Measurements from ENCODE around the gene MS4A6A. TPM values are rescaled to one million over a fixed set of nuclear protein-coding genes. Genes with fewer than 3 reads are reported as not detected.

Gene MS4A6A
- total RNA-seq, 6 experiments from 2014 or later = 42.4 to 98.5 (median 61.5) TPM

DNA sequence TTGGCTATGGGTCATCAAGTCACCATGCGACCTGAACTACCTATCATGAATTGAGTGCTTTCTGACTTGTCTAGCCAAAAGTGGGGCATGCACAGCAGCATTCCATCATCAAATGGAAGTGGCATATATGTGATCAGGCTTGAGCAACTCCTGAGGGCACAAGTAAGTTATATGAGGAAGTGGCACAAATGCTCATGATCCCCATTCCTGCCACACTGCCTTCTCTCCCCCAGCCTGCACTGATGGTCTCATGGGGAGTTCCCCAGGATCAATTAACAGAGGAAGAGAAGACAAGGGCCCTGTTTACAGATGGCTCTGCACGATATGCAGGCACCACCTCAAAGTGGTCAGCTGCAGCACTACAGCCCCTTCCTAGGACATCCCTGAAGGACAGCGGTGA is 38.3 kb upstream of the MS4A6A start:
- intact Hi-C loops (cut with DNase I) = no loop called here
- no peaks in the 10 kb centered on the region for H3K4me1 ChIP-seq
- TF ChIP-seq, protein P1, sequence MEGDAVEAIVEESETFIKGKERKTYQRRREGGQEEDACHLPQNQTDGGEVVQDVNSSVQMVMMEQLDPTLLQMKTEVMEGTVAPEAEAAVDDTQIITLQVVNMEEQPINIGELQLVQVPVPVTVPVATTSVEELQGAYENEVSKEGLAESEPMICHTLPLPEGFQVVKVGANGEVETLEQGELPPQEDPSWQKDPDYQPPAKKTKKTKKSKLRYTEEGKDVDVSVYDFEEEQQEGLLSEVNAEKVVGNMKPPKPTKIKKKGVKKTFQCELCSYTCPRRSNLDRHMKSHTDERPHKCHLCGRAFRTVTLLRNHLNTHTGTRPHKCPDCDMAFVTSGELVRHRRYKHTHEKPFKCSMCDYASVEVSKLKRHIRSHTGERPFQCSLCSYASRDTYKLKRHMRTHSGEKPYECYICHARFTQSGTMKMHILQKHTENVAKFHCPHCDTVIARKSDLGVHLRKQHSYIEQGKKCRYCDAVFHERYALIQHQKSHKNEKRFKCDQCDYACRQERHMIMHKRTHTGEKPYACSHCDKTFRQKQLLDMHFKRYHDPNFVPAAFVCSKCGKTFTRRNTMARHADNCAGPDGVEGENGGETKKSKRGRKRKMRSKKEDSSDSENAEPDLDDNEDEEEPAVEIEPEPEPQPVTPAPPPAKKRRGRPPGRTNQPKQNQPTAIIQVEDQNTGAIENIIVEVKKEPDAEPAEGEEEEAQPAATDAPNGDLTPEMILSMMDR (IDR thresholded peaks at IDR 0.05) = no peak
- no peak for TF ChIP-seq POLR2A (IDR thresholded peaks at IDR 0.05)
- no peaks in the 10 kb centered on the region for H3K9me3 ChIP-seq
- H3K4me3 ChIP-seq = no peak overlapping the region
- no peak overlapping the region for H3K27ac ChIP-seq
- 100% methylated on average over 1 of the region's 3 CpGs for WGBS (ENCODE audit: insufficient coverage, low coverage, low lambda C conversion rate, missing lambda C conversion rate)
- DNase-seq = no peak
- no peaks in the 10 kb centered on the region for H3K36me3 ChIP-seq
- no peak for ATAC-seq
- no peaks in the 10 kb centered on the region for H3K27me3 ChIP-seq

DNA sequence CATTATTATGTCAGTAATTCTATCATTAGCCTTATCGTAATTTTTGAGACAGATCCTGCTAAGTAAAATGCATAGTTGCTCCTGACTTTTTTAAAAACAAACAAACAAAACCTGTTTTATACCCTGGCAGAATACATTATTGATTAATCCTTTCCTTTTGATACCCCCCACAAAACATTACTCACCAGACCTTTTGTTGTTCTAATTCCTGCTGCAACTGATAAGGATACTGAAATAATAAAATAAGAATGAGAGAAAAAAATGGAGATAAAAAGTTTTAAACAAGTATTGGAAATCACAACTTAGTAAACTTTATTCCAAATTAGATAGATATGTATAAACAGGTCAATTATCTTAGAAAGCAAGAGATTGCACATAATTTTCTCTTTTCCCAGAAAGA is 31.5 kb upstream of the MS4A6A start:
- no peak for ATAC-seq
- intact Hi-C loops (cut with DNase I) = no loop called here

DNA sequence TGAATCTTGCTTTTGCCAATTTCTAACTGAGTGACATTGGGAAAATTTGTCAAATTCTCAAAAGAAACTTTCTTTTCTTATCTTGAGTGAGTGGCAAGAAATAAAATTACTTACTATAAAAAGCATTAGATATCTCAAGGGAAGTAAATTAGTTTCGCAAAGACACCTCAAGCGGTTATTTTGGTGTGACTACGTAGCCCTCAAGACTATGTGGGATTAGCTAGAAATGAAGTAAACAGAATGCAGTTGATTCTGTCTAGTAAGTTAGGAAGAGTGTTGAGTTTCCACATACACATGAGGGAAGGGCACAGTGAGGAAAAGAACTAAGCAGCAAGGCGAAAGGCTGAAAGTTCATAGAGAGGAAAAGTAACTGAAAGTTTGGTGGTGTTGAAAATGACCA is 28.3 kb upstream of the MS4A6A start:
- Histone ChIP-seq H3K4me1 (no peaks in the 10 kb centered on the region), H3K27ac (no peak overlapping the region), H3K36me3 (no peaks in the 10 kb centered on the region), H3K27me3 (no peaks in the 10 kb centered on the region), H3K9me3 (no peaks in the 10 kb centered on the region), H3K4me3 (no peak overlapping the region)
- WGBS (ENCODE audit: insufficient coverage, low coverage, low lambda C conversion rate, missing lambda C conversion rate) = 71% methylated on average over 4 of the region's 4 CpGs
- DNase-seq (no peak), ATAC-seq (no peak)
- TF ChIP-seq, protein P1 (IDR thresholded peaks at IDR 0.05) = no peak
- intact Hi-C loops (cut with DNase I) = no loop called here

More for the DNA sequence above, 31.5 kb upstream of the MS4A6A start:
- Histone ChIP-seq H3K27ac (no peak overlapping the region), H3K9me3 (no peaks in the 10 kb centered on the region), H3K27me3 (no peaks in the 10 kb centered on the region), H3K4me3 (no peak overlapping the region), H3K36me3 (no peaks in the 10 kb centered on the region), H3K4me1 (no peaks in the 10 kb centered on the region)
- TF ChIP-seq POLR2A (IDR thresholded peaks at IDR 0.05) = no peak
- TF ChIP-seq, protein P1 (IDR thresholded peaks at IDR 0.05) = no peak
- WGBS (ENCODE audit: insufficient coverage, low coverage, low lambda C conversion rate, missing lambda C conversion rate) = 68% methylated on average over 1 of the region's 1 CpG
- no peak for DNase-seq

DNA sequence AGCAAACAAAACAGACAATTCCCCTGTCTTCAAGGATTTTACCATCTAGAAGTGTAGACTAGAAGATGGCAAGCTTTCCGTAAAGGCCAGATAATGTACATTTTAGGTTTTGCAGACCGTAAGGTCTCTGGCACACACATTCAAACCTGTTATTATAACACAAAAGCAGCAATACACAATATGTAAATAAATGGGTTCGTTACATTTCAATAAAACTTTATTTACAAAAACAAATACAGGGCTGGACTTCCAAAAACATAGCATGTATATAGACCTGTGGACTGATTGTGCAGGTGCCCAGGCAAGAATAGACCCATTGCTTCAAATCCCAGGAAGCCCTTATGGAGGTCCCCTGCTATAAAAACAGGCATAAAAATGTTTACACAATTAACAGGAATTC is 27.1 kb upstream of the MS4A6A start:
- H3K4me1 ChIP-seq = no peaks in the 10 kb centered on the region
- H3K4me3 ChIP-seq = no peak overlapping the region
- TF ChIP-seq, protein P1 (IDR thresholded peaks at IDR 0.05) = no peak
- TF ChIP-seq POLR2A (IDR thresholded peaks at IDR 0.05) = no peak
- no peak for ATAC-seq
- H3K36me3 ChIP-seq = no peaks in the 10 kb centered on the region
- WGBS (ENCODE audit: insufficient coverage, low coverage, low lambda C conversion rate, missing lambda C conversion rate) = 75% methylated on average over 3 of the region's 3 CpGs
- no peaks in the 10 kb centered on the region for H3K27me3 ChIP-seq
- no peaks in the 10 kb centered on the region for H3K9me3 ChIP-seq
- intact Hi-C loops (cut with DNase I) = no loop called here
- DNase-seq = no peak
- no peak overlapping the region for H3K27ac ChIP-seq

DNA sequence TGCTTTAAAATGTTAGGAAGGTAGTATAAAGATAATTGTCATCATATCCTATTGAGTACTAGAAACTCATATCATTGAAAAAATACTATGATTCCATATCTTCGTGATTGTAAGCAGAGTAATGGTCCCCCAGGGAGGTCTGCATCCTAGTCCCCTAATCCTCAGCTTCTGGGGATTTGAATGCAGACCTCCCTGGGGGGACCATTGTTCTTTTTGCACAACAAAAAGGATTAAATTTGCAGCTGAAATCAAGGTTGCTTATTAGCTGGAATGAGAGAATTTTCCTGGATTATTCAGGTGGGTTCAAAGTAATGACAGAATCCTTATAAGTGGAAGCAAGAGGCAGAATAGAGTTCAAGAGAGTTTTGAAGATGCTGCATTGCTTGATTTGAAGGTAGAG is 26.1 kb upstream of the MS4A6A start:
- H3K4me3 ChIP-seq = no peak overlapping the region
- intact Hi-C loops (cut with DNase I) = no loop called here
- no peaks in the 10 kb centered on the region for H3K36me3 ChIP-seq
- TF ChIP-seq, protein P1 (IDR thresholded peaks at IDR 0.05) = no peak
- TF ChIP-seq POLR2A (IDR thresholded peaks at IDR 0.05) = no peak
- no peak for DNase-seq
- ATAC-seq = no peak
- no peak overlapping the region for H3K27ac ChIP-seq
- H3K27me3 ChIP-seq = no peaks in the 10 kb centered on the region
- no peaks in the 10 kb centered on the region for H3K4me1 ChIP-seq
- 17% methylated on average over 1 of the region's 1 CpG for WGBS (ENCODE audit: insufficient coverage, low coverage, low lambda C conversion rate, missing lambda C conversion rate)
- H3K9me3 ChIP-seq = no peaks in the 10 kb centered on the region

Data from right lobe of liver (tissue), 6 donors.